Subcutaneous abdominal adipose tissue (tissue), 5 donors: ENCODE results near the gene CCNE1.
A peak's percentile ranks its signal among the peaks of the same experiment; 100 is the strongest.
"Not testable (repeated sequence)": the region's sequence is repeated elsewhere in the genome, so short reads cannot be mapped to it uniquely, and the experiment has no call there.

Source experiments
- H3K27ac ChIP-seq: one replicate; pipeline ENCODE4 v1.7.0; 2013; ENCODE audit warnings: low read depth, mild to moderate bottlenecking, inconsistent platforms, low read length, moderate library complexity
- H3K27me3 ChIP-seq, 5 donors: one replicate each; pipeline ENCODE4 v1.7.0; 2013; ENCODE audit warnings: low read length in 5 of 5, inconsistent platforms in 1 of 5; ENCODE audit not compliant: control insufficient read depth in 5 of 5, insufficient read depth in 4 of 5
- H3K36me3 ChIP-seq, 5 donors: one replicate each; pipeline ENCODE4 v1.7.0; 2013; ENCODE audit warnings: low read length in 5 of 5; ENCODE audit not compliant: control insufficient read depth in 5 of 5, insufficient read depth in 5 of 5
- H3K4me1 ChIP-seq, 5 donors: one replicate each; pipeline ENCODE4 v1.7.0; 2013; ENCODE audit warnings: low read length in 5 of 5, mild to moderate bottlenecking in 3 of 5, moderate library complexity in 1 of 5; ENCODE audit not compliant: control insufficient read depth in 5 of 5, insufficient read depth in 5 of 5
- H3K4me3 ChIP-seq, 5 donors: one replicate each; pipeline ENCODE4 v1.7.0; 2013; ENCODE audit warnings: low read length in 5 of 5, low read depth in 1 of 5
- H3K9ac ChIP-seq, 5 donors: one replicate each; pipeline ENCODE4 v1.7.0; 2013; ENCODE audit warnings: low read length in 5 of 5, mild to moderate bottlenecking in 4 of 5, moderate library complexity in 3 of 5
- H3K9me3 ChIP-seq, 5 donors: one replicate each; pipeline ENCODE4 v1.7.0; 2013; ENCODE audit warnings: low read length in 5 of 5; ENCODE audit not compliant: control insufficient read depth in 5 of 5
- donor health status: healthy.
- donor health status: healthy.
- donor health status: healthy.
- donor health status: healthy.
- donor health status: healthy.

Gene CCNE1

GRCh38 chr19:29812881-29813275 lies 1.1 kb downstream of the CCNE1 start:
- Histone ChIP-seq H3K27me3 (no peaks in the 10 kb centered on the region), H3K27ac (no peak overlapping the region), H3K9me3 (no peaks in the 10 kb centered on the region), H3K36me3 (no peaks in the 10 kb centered on the region), H3K9ac (peak overlapping the region in 1 of 5 donors; percentile 41), H3K4me3 (peak overlapping the region in 3 of 5 donors; percentile 17 to 53 (median 31)), H3K4me1 (peaks cover 0 to 12% (median 11%) of the 10 kb centered on the region in 5 donors)

- no peak overlapping the region for H3K27ac ChIP-seq
Measured at GRCh38 chr19:29813642-29814041, 1.9 kb downstream of the CCNE1 start.

DNA sequence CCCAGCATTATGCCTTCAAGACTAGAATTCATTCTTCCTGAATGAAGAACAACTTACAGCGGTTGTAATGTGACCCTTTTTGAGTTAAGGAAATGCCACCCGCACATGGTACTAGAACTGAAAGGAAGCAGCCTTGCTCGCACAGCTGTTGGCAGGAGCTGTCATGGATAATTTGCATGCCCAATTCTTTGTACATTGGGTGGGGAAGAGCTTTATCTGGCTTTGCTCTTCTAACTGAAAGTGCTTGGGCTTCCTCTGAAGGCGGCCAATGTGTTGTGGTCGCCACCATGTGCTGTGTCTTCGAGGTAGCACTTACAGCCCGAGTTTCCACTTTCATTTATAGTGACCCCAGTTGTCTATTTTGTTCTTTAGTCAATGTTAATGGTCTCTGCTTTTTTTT lies 3.4 kb downstream of the CCNE1 start:
- Histone ChIP-seq H3K27ac (no peak overlapping the region), H3K9me3 (no peaks in the 10 kb centered on the region), H3K4me1 (peaks cover 0 to 12% (median 11%) of the 10 kb centered on the region in 5 donors), H3K27me3 (no peaks in the 10 kb centered on the region), H3K4me3 (no peak overlapping the region), H3K36me3 (no peaks in the 10 kb centered on the region), H3K9ac (no peak overlapping the region)

More at GRCh38 chr19:29813642-29814041, 1.9 kb downstream of the CCNE1 start:
- Histone ChIP-seq H3K9ac (no peak overlapping the region), H3K36me3 (no peaks in the 10 kb centered on the region), H3K4me1 (peaks cover 0 to 12% (median 11%) of the 10 kb centered on the region in 5 donors), H3K27me3 (no peaks in the 10 kb centered on the region), H3K9me3 (no peaks in the 10 kb centered on the region), H3K4me3 (no peak overlapping the region)

GRCh38 chr19:29817316-29817715 lies 5.5 kb downstream of the CCNE1 start:
- H3K4me3 ChIP-seq = no peak overlapping the region
- H3K9ac ChIP-seq = no peak overlapping the region
- peaks cover 0 to 5% (median 5%) of the 10 kb centered on the region in 5 donors for H3K4me1 ChIP-seq
- no peaks in the 10 kb centered on the region for H3K9me3 ChIP-seq
- no peak overlapping the region for H3K27ac ChIP-seq
- no peaks in the 10 kb centered on the region for H3K27me3 ChIP-seq
- peaks cover 0 to 7% (median 0%) of the 10 kb centered on the region in 5 donors for H3K36me3 ChIP-seq

- Histone ChIP-seq H3K9me3 (no peaks in the 10 kb centered on the region), H3K27me3 (no peaks in the 10 kb centered on the region), H3K9ac (no peak overlapping the region), H3K27ac (no peak overlapping the region), H3K4me1 (no peaks in the 10 kb centered on the region), H3K4me3 (no peak overlapping the region), H3K36me3 (peaks cover 0 to 14% (median 0%) of the 10 kb centered on the region in 5 donors)
Measured at GRCh38 chr19:29819300-29819699, 7.5 kb downstream of the CCNE1 start.

DNA sequence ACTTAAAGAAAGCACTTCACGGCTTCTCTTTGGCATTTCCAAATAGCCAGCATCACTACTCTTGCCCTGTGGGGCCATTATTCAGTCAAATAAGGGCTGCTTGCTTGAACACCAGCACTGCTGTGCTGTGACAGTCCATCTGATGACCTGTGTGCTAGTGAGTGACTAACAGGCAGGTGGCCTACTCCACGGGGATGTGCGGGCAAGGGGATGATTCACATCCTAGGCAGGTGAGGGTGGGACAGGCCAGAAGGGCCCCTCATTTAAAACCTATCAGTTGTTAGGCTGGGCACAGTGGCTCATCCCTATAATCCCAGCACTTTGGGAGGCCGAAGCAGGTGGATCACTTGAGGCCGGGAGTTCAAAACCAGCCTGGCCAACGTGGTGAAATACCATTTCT lies 8.2 kb downstream of the CCNE1 start:
- H3K9ac ChIP-seq = no peak overlapping the region
- no peaks in the 10 kb centered on the region for H3K4me1 ChIP-seq
- H3K27me3 ChIP-seq = no peaks in the 10 kb centered on the region
- peaks cover 0 to 14% (median 0%) of the 10 kb centered on the region in 5 donors for H3K36me3 ChIP-seq
- no peak overlapping the region for H3K27ac ChIP-seq
- no peaks in the 10 kb centered on the region for H3K9me3 ChIP-seq
- no peak overlapping the region for H3K4me3 ChIP-seq

DNA sequence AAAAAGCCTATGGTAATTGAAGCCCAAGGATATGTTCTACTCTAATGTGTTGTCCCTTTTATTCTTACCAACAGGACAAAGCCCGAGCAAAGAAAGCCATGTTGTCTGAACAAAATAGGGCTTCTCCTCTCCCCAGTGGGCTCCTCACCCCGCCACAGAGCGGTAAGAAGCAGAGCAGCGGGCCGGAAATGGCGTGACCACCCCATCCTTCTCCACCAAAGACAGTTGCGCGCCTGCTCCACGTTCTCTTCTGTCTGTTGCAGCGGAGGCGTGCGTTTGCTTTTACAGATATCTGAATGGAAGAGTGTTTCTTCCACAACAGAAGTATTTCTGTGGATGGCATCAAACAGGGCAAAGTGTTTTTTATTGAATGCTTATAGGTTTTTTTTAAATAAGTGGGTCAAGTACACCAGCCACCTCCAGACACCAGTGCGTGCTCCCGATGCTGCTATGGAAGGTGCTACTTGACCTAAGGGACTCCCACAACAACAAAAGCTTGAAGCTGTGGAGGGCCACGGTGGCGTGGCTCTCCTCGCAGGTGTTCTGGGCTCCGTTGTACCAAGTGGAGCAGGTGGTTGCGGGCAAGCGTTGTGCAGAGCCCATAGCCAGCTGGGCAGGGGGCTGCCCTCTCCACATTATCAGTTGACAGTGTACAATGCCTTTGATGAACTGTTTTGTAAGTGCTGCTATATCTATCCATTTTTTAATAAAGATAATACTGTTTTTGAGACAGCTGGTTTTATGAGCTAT lies 12.0 kb downstream of the CCNE1 start:
- no peak overlapping the region for H3K27ac ChIP-seq
- H3K9ac ChIP-seq = no peak overlapping the region
- no peaks in the 10 kb centered on the region for H3K4me1 ChIP-seq
- H3K9me3 ChIP-seq = no peaks in the 10 kb centered on the region
- no peaks in the 10 kb centered on the region for H3K27me3 ChIP-seq
- H3K36me3 ChIP-seq = peaks cover 0 to 14% (median 0%) of the 10 kb centered on the region in 5 donors
- H3K4me3 ChIP-seq = no peak overlapping the region

- H3K9me3 ChIP-seq, H3K4me3 ChIP-seq, H3K27ac ChIP-seq, H3K27me3 ChIP-seq, H3K4me1 ChIP-seq, H3K9ac ChIP-seq: not testable (repeated sequence)
- peaks cover 0 to 14% (median 0%) of the 10 kb centered on the region in 5 donors for H3K36me3 ChIP-seq
Measured at GRCh38 chr19:29825263-29825662, 13.5 kb downstream of the CCNE1 start.

DNA sequence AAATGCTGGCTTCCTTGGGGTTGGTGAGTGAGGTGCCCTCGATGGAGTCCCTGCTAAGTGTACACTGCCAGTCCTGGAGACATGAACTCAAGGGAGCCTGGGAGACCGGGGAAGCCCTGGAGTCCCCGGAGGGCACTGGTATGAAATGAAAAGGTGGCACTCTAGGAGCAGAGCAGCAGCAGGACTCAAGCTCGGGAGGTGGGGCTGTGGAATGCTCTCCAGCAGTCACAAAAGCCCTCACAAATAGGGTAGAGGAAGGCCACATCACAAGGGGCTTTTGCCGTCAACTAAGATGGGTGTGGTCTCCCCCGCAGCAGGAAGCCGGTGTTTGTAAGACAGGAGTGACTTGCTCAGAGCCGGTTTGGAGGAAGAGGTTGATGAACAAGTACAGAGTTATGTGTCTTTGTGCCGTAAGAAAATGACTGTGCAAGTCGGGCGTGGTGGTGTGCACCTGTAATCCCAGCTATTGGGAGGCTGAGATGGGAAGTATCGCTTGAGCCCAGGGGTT lies 19.3 kb downstream of the CCNE1 start:
- Histone ChIP-seq H3K4me3 (no peak overlapping the region), H3K36me3 (no peaks in the 10 kb centered on the region), H3K27ac (no peak overlapping the region), H3K9me3 (no peaks in the 10 kb centered on the region), H3K4me1 (no peaks in the 10 kb centered on the region), H3K9ac (no peak overlapping the region), H3K27me3 (peaks cover 5 to 24% (median 9%) of the 10 kb centered on the region in 5 donors)

GRCh38 chr19:29831686-29832085 lies 19.9 kb downstream of the CCNE1 start:
- Histone ChIP-seq H3K36me3 (no peaks in the 10 kb centered on the region), H3K9me3 (no peaks in the 10 kb centered on the region), H3K4me1 (no peaks in the 10 kb centered on the region), H3K9ac (no peak overlapping the region), H3K27me3 (peaks cover 5 to 24% (median 9%) of the 10 kb centered on the region in 5 donors), H3K4me3 (no peak overlapping the region), H3K27ac (no peak overlapping the region)
